Sigmoid colon (tissue), 7 donors: ENCODE data around the gene NELL2. TPM values are rescaled to one million over a fixed set of nuclear protein-coding genes. Genes with fewer than 3 reads are reported as not detected.
"Not testable (repeated sequence)": the region's sequence is repeated elsewhere in the genome, so short reads cannot be mapped to it uniquely, and the experiment has no call there.

Experiments
- DNase-seq: peaks from one replicate; pipeline ENCODE4 v3.0.0-alpha.2; 2019
- H3K27ac ChIP-seq, 4 donors: fragments of 200-600 bp; sonication (generic); one replicate each; pipeline ENCODE4 v1.5.1; 2016 to 2019; ENCODE audit warnings: mild to moderate bottlenecking in 1 of 4
- H3K27me3 ChIP-seq, 3 donors: fragments of 200-600 bp; sonication (generic); one replicate each; pipeline ENCODE4 v1.5.1; 2019; ENCODE audit warnings: mild to moderate bottlenecking in 1 of 3
- H3K36me3 ChIP-seq, 4 donors: fragments of 200-600 bp; sonication (generic); one replicate each; pipeline ENCODE4 v1.5.1; 2016 to 2019
- H3K4me1 ChIP-seq, 4 donors: fragments of 200-600 bp; sonication (generic); one replicate each; pipeline ENCODE4 v1.5.1; 2017 to 2019
- H3K4me3 ChIP-seq, 4 donors: fragments of 200-600 bp; sonication (generic); one replicate each; pipeline ENCODE4 v1.5.1; 2017 to 2019; ENCODE audit warnings: mild to moderate bottlenecking in 2 of 4, moderate library complexity in 1 of 4
- H3K9me3 ChIP-seq, 4 donors: fragments of 200-600 bp in 3 of 4; sonication (generic) in 3 of 4; one replicate each; pipeline versions ENCODE4 v1.5.1 to v1.6.1; 2013 to 2019
- EP300 ChIP-seq, 4 donors: sonication (generic); formaldehyde crosslinking; IDR thresholded peaks; one replicate each; pipeline ENCODE4 v1.6.1; 2017; ENCODE audit warnings: antibody characterized with exemption in 4 of 4
- POLR2A ChIP-seq, 2 donors: fragments of 450-650 bp; IDR thresholded peaks; one replicate each; pipeline ENCODE4 v1.6.1; 2016; ENCODE audit warnings: antibody characterized with exemption in 2 of 2, mild to moderate bottlenecking in 2 of 2, moderate library complexity in 2 of 2
- POLR2AphosphoS5 ChIP-seq, 4 donors: sonication (generic); formaldehyde crosslinking; IDR thresholded peaks; one replicate each; pipeline ENCODE4 v1.6.1; 2017; ENCODE audit warnings: antibody characterized with exemption in 4 of 4
- WGBS, 2 donors: extraction: QIAGEN DNeasy Blood & Tissue Kit; methylation state at CpG; one replicate each; pipeline ENCODE4 v1.1.7; 2013; 5-methylcytosine and 5-hydroxymethylcytosine counted together
- intact Hi-C: fragments of 100-400 bp; cut with DNase I; formaldehyde crosslinking; loops from one replicate; pipeline ENCODE4 v1.15.1; 2023
- polyA plus RNA-seq, 3 donors: library from polyadenylated mRNA; stranded (reverse); fragments of 200-250 nt; gene quantifications; one replicate each; pipeline ENCODE4 v1.2.3, GENCODE V29; 2013
- total RNA-seq, 4 donors: library from RNA; depleted of rRNA; stranded (reverse); fragments of >200 nt; gene quantifications; one replicate each; pipeline ENCODE4 v1.1.0, GENCODE V29; 2016
- TF ChIP-seq, protein P1 (sequence below), 4 experiments: fragments of 450-650 bp in 3 of 4; fragments of 200-600 bp in 1 of 4; IDR thresholded peaks; one replicate each; pipeline ENCODE4 v1.5.1; 2016 to 2019; ENCODE audit warnings: antibody characterized with exemption in 4 of 4, mild to moderate bottlenecking in 3 of 4, moderate library complexity in 2 of 4
- donor health status: healthy with polysubstance abuse.
- donor health status: Bipolar disorder and iron deficiency.
- donor health status: healthy.

The NELL2 gene
- total and polyA plus RNA-seq, 7 donors = 0.60 to 14.7 (median 3.9) TPM

DNA sequence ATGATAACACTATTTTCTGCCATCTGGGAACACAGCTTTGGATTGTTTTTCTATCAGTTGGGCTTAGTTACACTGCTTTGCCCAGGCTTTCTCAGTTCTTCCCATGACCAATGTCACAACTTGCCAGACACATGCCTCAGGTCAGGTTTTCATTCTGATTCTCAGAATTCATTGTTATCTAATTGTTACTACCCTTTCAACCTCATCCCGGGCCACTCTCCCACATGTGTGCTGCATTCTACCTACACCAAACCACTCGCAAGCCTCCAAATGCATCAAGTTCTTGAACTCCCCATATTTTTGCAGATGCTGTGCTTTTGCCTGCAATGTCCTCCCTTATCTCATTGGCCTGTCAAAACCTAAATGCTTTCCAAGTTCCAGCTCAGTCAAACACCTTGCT lies 36.3 kb downstream of the NELL2 start:
- whole genome bisulfite sequencing, 2 donors = 91 to 96% methylated on average over 2 of the region's 2 CpGs
- no peaks in the 10 kb centered on the region for H3K36me3 ChIP-seq
- TF ChIP-seq EP300 (IDR thresholded peaks at IDR 0.05) (no peak), POLR2AphosphoS5 (IDR thresholded peaks at IDR 0.05) (no peak), POLR2A (IDR thresholded peaks at IDR 0.05) (no peak)
- TF ChIP-seq, protein P1, sequence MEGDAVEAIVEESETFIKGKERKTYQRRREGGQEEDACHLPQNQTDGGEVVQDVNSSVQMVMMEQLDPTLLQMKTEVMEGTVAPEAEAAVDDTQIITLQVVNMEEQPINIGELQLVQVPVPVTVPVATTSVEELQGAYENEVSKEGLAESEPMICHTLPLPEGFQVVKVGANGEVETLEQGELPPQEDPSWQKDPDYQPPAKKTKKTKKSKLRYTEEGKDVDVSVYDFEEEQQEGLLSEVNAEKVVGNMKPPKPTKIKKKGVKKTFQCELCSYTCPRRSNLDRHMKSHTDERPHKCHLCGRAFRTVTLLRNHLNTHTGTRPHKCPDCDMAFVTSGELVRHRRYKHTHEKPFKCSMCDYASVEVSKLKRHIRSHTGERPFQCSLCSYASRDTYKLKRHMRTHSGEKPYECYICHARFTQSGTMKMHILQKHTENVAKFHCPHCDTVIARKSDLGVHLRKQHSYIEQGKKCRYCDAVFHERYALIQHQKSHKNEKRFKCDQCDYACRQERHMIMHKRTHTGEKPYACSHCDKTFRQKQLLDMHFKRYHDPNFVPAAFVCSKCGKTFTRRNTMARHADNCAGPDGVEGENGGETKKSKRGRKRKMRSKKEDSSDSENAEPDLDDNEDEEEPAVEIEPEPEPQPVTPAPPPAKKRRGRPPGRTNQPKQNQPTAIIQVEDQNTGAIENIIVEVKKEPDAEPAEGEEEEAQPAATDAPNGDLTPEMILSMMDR (IDR thresholded peaks at IDR 0.05) = no peak
- H3K9me3 ChIP-seq = no peaks in the 10 kb centered on the region
- intact Hi-C loops = no loop called here
- DNase-seq = no peak
- no peak overlapping the region for H3K4me3 ChIP-seq
- no peaks in the 10 kb centered on the region for H3K27me3 ChIP-seq
- H3K27ac ChIP-seq = no peak overlapping the region
- H3K4me1 ChIP-seq = no peaks in the 10 kb centered on the region

DNA sequence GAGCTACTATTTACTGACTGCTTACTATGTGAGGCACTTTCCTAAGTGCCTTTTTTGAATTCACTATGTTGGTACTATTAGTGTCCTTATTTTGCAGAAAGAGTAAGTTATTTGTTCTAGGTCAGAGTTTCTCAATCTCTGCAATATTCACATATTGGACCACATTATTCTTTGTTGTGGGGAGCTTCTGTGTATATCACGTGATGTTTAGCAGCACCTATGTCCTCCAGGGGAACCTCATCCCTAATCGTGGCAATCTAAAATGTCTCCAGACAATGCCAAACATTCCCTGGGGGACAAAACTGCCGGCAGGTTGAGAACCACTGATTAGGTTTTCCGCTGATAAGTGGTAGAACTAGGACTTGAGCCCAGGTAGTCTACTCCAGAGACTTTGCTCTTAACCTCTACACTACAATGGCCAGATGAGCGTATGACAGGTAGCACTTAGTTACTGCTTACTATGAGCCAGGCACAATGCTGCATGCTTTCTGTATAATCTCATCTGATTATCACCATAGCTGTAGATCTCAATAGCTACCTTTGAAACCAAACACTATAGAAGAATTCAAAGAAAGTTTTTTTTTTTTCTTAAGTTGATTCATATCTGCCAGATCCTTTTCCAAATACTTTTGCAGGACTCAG lies 38.9 kb downstream of the NELL2 start:
- no peaks in the 10 kb centered on the region for H3K4me1 ChIP-seq
- 75 to 79% methylated on average over 5 of the region's 5 CpGs for WGBS, 2 donors
- no peaks in the 10 kb centered on the region for H3K36me3 ChIP-seq
- no peak overlapping the region for H3K27ac ChIP-seq
- no peak overlapping the region for H3K4me3 ChIP-seq
- H3K27me3 ChIP-seq = no peaks in the 10 kb centered on the region
- no peak for DNase-seq
- TF ChIP-seq EP300 (IDR thresholded peaks at IDR 0.05) (no peak), POLR2AphosphoS5 (IDR thresholded peaks at IDR 0.05) (no peak), POLR2A (IDR thresholded peaks at IDR 0.05) (no peak)
- TF ChIP-seq, protein P1 (IDR thresholded peaks at IDR 0.05) = no peak
- intact Hi-C loops = no loop called here
- H3K9me3 ChIP-seq = no peaks in the 10 kb centered on the region

DNA sequence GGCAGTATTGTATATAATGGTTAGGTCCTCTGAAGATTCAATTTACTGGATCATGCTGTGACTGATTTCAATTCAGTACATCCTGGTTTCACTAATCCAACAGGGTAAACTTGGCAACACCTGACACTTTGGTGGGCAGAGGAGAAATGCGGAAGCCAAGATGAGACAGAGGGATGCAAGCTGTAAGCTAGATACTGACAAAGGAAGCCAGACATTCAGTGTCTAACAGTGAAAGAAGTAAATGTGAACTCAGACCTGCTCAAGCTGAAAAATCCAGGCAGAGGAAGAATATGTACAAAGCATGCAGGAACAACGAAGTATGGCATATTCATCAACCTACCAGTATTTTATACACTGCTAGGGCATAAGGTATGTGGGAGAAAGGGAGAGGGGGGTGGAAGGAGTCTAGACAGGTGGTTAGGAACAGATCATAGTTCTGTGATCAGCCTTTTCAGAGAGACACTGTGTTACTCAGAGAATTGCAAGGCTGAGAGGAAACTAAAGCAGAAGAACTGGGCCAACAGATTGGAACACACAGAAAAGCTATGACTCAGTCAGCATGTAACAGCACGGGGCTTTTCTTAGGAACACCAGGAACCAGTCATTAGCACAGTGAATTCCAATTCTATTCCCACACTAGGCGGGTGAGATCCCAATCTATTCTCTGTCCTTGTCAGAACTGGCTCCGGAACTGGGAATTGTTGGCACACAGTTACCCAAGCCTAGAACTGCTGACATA lies 40.3 kb downstream of the NELL2 start:
- H3K36me3 ChIP-seq = no peaks in the 10 kb centered on the region
- H3K9me3 ChIP-seq = no peaks in the 10 kb centered on the region
- no peaks in the 10 kb centered on the region for H3K27me3 ChIP-seq
- TF ChIP-seq POLR2A (IDR thresholded peaks at IDR 0.05) (no peak), EP300 (IDR thresholded peaks at IDR 0.05) (no peak), POLR2AphosphoS5 (IDR thresholded peaks at IDR 0.05) (no peak)
- TF ChIP-seq, protein P1 (IDR thresholded peaks at IDR 0.05) = no peak
- intact Hi-C loops = no loop called here
- WGBS, 2 donors = 81 to 87% methylated on average over 5 of the region's 5 CpGs
- H3K4me3 ChIP-seq = no peak overlapping the region
- H3K4me1 ChIP-seq = no peaks in the 10 kb centered on the region
- DNase-seq = no peak
- H3K27ac ChIP-seq = no peak overlapping the region

DNA sequence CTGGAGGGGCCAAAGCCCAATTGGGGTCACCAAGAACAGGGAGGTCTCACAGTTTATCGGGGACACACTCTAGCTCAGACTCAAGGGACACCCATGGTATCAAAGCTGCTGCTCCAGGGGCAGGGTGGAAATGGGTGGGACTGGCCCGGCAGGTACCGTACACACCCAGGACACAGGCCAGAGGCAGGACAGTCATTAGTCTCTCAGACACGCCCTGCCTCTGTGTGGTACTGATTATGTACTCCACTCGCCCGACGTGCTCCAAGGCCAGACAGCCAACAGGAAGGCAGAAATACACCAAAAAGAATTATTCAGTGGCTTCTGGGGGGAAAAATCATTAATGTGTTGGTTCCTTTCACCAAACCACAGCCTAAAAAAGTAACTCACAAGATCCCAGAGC lies 41.1 kb downstream of the NELL2 start:
- H3K27ac ChIP-seq, H3K4me3 ChIP-seq, DNase-seq, intact Hi-C loops, H3K36me3 ChIP-seq, H3K9me3 ChIP-seq, H3K4me1 ChIP-seq, H3K27me3 ChIP-seq: not testable (repeated sequence)
- WGBS, 2 donors = 21 to 70% methylated on average over 7 of the region's 7 CpGs

DNA sequence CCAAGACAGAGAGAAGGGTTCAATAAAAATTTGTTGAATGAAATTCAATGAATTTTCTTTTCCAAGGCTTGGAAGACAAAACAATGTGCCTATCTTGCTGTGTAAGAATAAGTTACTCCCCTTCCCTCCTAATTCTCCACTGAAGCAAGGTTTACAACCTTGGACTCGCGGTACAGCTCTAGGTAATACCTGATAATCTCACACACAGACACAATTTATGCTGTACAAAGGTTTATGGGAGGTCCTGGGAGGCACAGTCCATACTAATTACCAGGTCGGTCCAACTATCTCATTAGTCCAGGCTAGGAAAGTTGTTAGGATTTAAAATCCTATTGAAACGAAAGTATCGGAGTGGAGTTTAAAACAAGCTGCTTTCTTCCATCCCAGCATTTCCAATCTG lies 42.6 kb downstream of the NELL2 start:
- no peaks in the 10 kb centered on the region for H3K36me3 ChIP-seq
- H3K9me3 ChIP-seq = no peaks in the 10 kb centered on the region
- intact Hi-C loops = no loop called here
- no peak for DNase-seq
- no peaks in the 10 kb centered on the region for H3K4me1 ChIP-seq
- H3K27ac ChIP-seq = no peak overlapping the region
- WGBS, 2 donors = 21 to 64% methylated on average over 5 of the region's 5 CpGs
- H3K4me3 ChIP-seq = no peak overlapping the region
- H3K27me3 ChIP-seq = no peaks in the 10 kb centered on the region
- TF ChIP-seq POLR2A (IDR thresholded peaks at IDR 0.05) (no peak), EP300 (IDR thresholded peaks at IDR 0.05) (no peak), POLR2AphosphoS5 (IDR thresholded peaks at IDR 0.05) (no peak)
- TF ChIP-seq, protein P1 (IDR thresholded peaks at IDR 0.05) = no peak
